Progenitor cell of endocrine pancreas (in vitro differentiated cells): ENCODE measurements around the gene OR6X1. TPM values are rescaled to one million over a fixed set of nuclear protein-coding genes. Genes with fewer than 3 reads are reported as not detected.

Source experiments
- DNase-seq: peaks from one replicate; pipeline ENCODE4 v3.0.0; 2021; ENCODE audit warnings: low spot score; ENCODE audit not compliant: unreplicated experiment
- H3K27ac Mint-ChIP-seq: 2 replicates; pipeline ENCODE4 v1.8.0; 2021; ENCODE audit warnings: mild to moderate bottlenecking, moderate library complexity, mixed read lengths
- H3K27me3 Mint-ChIP-seq: 2 replicates; pipeline ENCODE4 v1.8.0; 2021; ENCODE audit warnings: mixed read lengths
- H3K36me3 Mint-ChIP-seq: 2 replicates; pipeline ENCODE4 v1.8.0; 2022; ENCODE audit warnings: mixed read lengths; ENCODE audit not compliant: insufficient read depth
- H3K4me1 Mint-ChIP-seq: 2 replicates; pipeline ENCODE4 v1.8.0; 2021; ENCODE audit warnings: low read depth, mixed read lengths
- H3K4me3 Mint-ChIP-seq: 2 replicates; pipeline ENCODE4 v1.8.0; 2021; ENCODE audit warnings: low read depth, mild to moderate bottlenecking, moderate library complexity, mixed read lengths
- H3K9me3 Mint-ChIP-seq: 2 replicates; pipeline ENCODE4 v1.8.0; 2021; ENCODE audit warnings: low read depth, mixed read lengths
- CTCF ChIP-seq: fragments of 200-600 bp; sonication (generic); IDR thresholded peaks from one replicate; pipeline ENCODE4 v1.5.0; 2021; ENCODE audit warnings: antibody characterized with exemption, mild to moderate bottlenecking; ENCODE audit not compliant: unreplicated experiment
- total RNA-seq: library from RNA; stranded (reverse); gene quantifications from 2 replicates; pipeline ENCODE4 v1.2.1, GENCODE V29; 2021

OR6X1 gene
- total RNA-seq, 1 donor from 2014 or later = not detected

GRCh38 chr11:123798079-123798478, 43.8 kb upstream of the OR6X1 start:
- DNase-seq = no peak
- Mint-ChIP-seq H3K4me3 (no peak overlapping the region), H3K36me3 (peaks cover 1% of the 10 kb centered on the region), H3K27me3 (no peaks in the 10 kb centered on the region), H3K4me1 (peaks cover 29% of the 10 kb centered on the region), H3K27ac (no peak overlapping the region), H3K9me3 (peaks cover 6% of the 10 kb centered on the region)
- no peak for TF ChIP-seq CTCF

- Mint-ChIP-seq H3K4me3 (no peak overlapping the region), H3K36me3 (peaks cover 3% of the 10 kb centered on the region), H3K27ac (no peak overlapping the region)
These were observed 43.2 kb upstream of the OR6X1 start for GRCh38 chr11:123797541-123797940.

GRCh38 chr11:123797114-123797513, 42.8 kb upstream of the OR6X1 start:
- H3K9me3 Mint-ChIP-seq = peaks cover 12% of the 10 kb centered on the region
- no peak overlapping the region for H3K4me3 Mint-ChIP-seq
- H3K36me3 Mint-ChIP-seq = peaks cover 5% of the 10 kb centered on the region
- peaks cover 29% of the 10 kb centered on the region for H3K4me1 Mint-ChIP-seq
- no peak for TF ChIP-seq CTCF
- no peak for DNase-seq
- peak overlapping the region; percentile 68 for H3K27ac Mint-ChIP-seq
- H3K27me3 Mint-ChIP-seq = no peaks in the 10 kb centered on the region

More at GRCh38 chr11:123797541-123797940, 43.2 kb upstream of the OR6X1 start:
- peaks cover 9% of the 10 kb centered on the region for H3K9me3 Mint-ChIP-seq
- peaks cover 29% of the 10 kb centered on the region for H3K4me1 Mint-ChIP-seq
- no peak for DNase-seq
- H3K27me3 Mint-ChIP-seq = no peaks in the 10 kb centered on the region
- no peak for TF ChIP-seq CTCF

- Mint-ChIP-seq H3K27ac (peak overlapping the region; percentile 68), H3K9me3 (peaks cover 12% of the 10 kb centered on the region), H3K36me3 (peaks cover 6% of the 10 kb centered on the region), H3K27me3 (no peaks in the 10 kb centered on the region), H3K4me1 (peaks cover 29% of the 10 kb centered on the region), H3K4me3 (no peak overlapping the region)
- no peak for TF ChIP-seq CTCF
- DNase-seq = no peak
These were observed 41.9 kb upstream of the OR6X1 start for GRCh38 chr11:123796226-123796625.

GRCh38 chr11:123783536-123783935, 29.2 kb upstream of the OR6X1 start:
- no peaks in the 10 kb centered on the region for H3K27me3 Mint-ChIP-seq
- H3K9me3 Mint-ChIP-seq = peaks cover 9% of the 10 kb centered on the region
- H3K27ac Mint-ChIP-seq = no peak overlapping the region
- TF ChIP-seq CTCF = no peak
- no peaks in the 10 kb centered on the region for H3K4me1 Mint-ChIP-seq
- no peak overlapping the region for H3K4me3 Mint-ChIP-seq
- no peak for DNase-seq
- H3K36me3 Mint-ChIP-seq = peaks cover 3% of the 10 kb centered on the region
